ENCODE results near the gene ACTN2. TPM values are rescaled to one million over a fixed set of nuclear protein-coding genes. Genes with fewer than 3 reads are reported as not detected.

Gene ACTN2
- total RNA-seq, 1 donor from 2014 or later: 660 TPM

- no peaks in the 10 kb centered on the region for H3K9me3 ChIP-seq (ENCODE audit: control insufficient read depth in 3 of 3, low read length in 3 of 3)
- H3K4me1 ChIP-seq (ENCODE audit: control insufficient read depth in 3 of 3, insufficient read depth in 3 of 3, low read length in 3 of 3): peaks cover 7 to 43% (median 22%) of the 10 kb centered on the region in 3 donors
- no peak overlapping the region for H3K4me3 ChIP-seq (ENCODE audit: low read length in 3 of 3)
- H3K9ac ChIP-seq (ENCODE audit: low read depth in 1 of 3, low read length in 3 of 3): no peak overlapping the region
- H3K27ac ChIP-seq (ENCODE audit: low read depth, low read length): no peak overlapping the region
- H3K36me3 ChIP-seq (ENCODE audit: control insufficient read depth in 3 of 3, insufficient read depth in 3 of 3, low read length in 3 of 3): peaks cover 0 to 11% (median 8%) of the 10 kb centered on the region in 3 donors
- H3K27me3 ChIP-seq (ENCODE audit: control insufficient read depth in 3 of 3, insufficient read depth in 3 of 3, low read length in 3 of 3): no peaks in the 10 kb centered on the region
Observed at GRCh38 chr1:236800623-236801022, 114.3 kb downstream of the ACTN2 start.

- H3K9me3 ChIP-seq (ENCODE audit: control insufficient read depth in 3 of 3, low read length in 3 of 3): no peaks in the 10 kb centered on the region
- H3K4me1 ChIP-seq (ENCODE audit: control insufficient read depth in 3 of 3, insufficient read depth in 3 of 3, low read length in 3 of 3): peaks cover 7 to 37% (median 11%) of the 10 kb centered on the region in 3 donors
Observed at GRCh38 chr1:236802264-236802663, 116.0 kb downstream of the ACTN2 start.

DNA sequence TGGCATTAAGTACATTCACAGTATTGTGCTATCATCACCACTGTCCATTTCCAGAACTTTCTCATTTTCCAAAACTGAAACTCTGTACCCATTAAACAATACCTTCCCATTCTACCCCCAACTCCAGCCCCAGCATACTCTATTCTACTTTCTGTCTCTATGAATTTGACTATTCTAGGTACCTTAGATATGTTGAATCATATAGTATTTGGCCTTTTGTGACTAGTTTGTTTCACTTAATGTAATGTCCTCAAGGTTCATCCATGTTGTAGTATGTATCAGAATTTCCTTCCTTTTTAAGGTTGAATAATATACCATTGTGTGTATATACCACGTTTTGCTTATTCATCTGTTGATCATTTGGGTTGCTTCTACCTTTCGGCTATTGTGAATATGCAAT lies 120.3 kb downstream of the ACTN2 start:
- H3K9me3 ChIP-seq (ENCODE audit: control insufficient read depth in 3 of 3, low read length in 3 of 3): no peaks in the 10 kb centered on the region
- no peaks in the 10 kb centered on the region for H3K27me3 ChIP-seq (ENCODE audit: control insufficient read depth in 3 of 3, insufficient read depth in 3 of 3, low read length in 3 of 3)
- H3K4me3 ChIP-seq (ENCODE audit: low read length in 3 of 3): no peak overlapping the region
- peaks cover 6 to 32% (median 29%) of the 10 kb centered on the region in 3 donors for H3K36me3 ChIP-seq (ENCODE audit: control insufficient read depth in 3 of 3, insufficient read depth in 3 of 3, low read length in 3 of 3)
- H3K9ac ChIP-seq (ENCODE audit: low read depth in 1 of 3, low read length in 3 of 3): no peak overlapping the region
- H3K4me1 ChIP-seq (ENCODE audit: control insufficient read depth in 3 of 3, insufficient read depth in 3 of 3, low read length in 3 of 3): peaks cover 5 to 26% (median 7%) of the 10 kb centered on the region in 3 donors
- no peak overlapping the region for H3K27ac ChIP-seq (ENCODE audit: low read depth, low read length)

More at GRCh38 chr1:236802264-236802663, 116.0 kb downstream of the ACTN2 start:
- Histone ChIP-seq H3K27ac (ENCODE audit: low read depth, low read length) (no peak overlapping the region), H3K27me3 (ENCODE audit: control insufficient read depth in 3 of 3, insufficient read depth in 3 of 3, low read length in 3 of 3) (no peaks in the 10 kb centered on the region), H3K4me3 (ENCODE audit: low read length in 3 of 3) (no peak overlapping the region), H3K36me3 (ENCODE audit: control insufficient read depth in 3 of 3, insufficient read depth in 3 of 3, low read length in 3 of 3) (peaks cover 3 to 14% (median 14%) of the 10 kb centered on the region in 3 donors), H3K9ac (ENCODE audit: low read depth in 1 of 3, low read length in 3 of 3) (no peak overlapping the region)

GRCh38 chr1:236808005-236808404 lies 121.7 kb downstream of the ACTN2 start:
- Histone ChIP-seq H3K4me3 (ENCODE audit: low read length in 3 of 3) (no peak overlapping the region), H3K27me3 (ENCODE audit: control insufficient read depth in 3 of 3, insufficient read depth in 3 of 3, low read length in 3 of 3) (no peaks in the 10 kb centered on the region), H3K9me3 (ENCODE audit: control insufficient read depth in 3 of 3, low read length in 3 of 3) (no peaks in the 10 kb centered on the region), H3K27ac (ENCODE audit: low read depth, low read length) (no peak overlapping the region), H3K9ac (ENCODE audit: low read depth in 1 of 3, low read length in 3 of 3) (no peak overlapping the region), H3K36me3 (ENCODE audit: control insufficient read depth in 3 of 3, insufficient read depth in 3 of 3, low read length in 3 of 3) (peaks cover 14 to 43% (median 40%) of the 10 kb centered on the region in 3 donors), H3K4me1 (ENCODE audit: control insufficient read depth in 3 of 3, insufficient read depth in 3 of 3, low read length in 3 of 3) (peaks cover 5 to 16% (median 7%) of the 10 kb centered on the region in 3 donors)

DNA sequence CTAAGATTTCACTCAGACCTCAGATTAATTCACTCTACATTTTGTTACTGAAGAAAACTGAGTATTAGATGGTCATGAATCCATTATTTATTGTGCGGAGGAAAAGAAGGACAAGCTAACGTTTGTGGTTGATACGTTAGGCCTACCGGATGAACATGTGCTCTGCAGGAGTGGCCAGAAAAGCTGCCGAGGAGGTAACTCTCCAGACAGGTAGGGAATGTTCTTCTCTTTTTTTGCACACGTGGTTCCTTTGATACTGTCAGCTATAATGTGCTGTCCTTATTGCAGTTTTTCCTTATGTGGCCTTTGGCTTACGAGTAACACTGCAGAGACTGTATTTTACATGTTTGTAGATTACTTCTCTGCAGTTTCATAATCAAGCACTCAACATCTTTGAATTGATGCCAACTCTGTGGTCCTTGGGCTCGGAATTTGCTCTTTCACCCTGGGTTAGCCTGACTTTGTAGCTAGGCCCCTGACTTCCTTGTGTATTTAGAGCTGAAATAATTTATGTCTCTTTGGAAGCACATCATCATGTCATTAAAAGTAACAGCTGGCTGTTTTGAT lies 122.3 kb downstream of the ACTN2 start:
- Histone ChIP-seq H3K36me3 (ENCODE audit: control insufficient read depth in 3 of 3, insufficient read depth in 3 of 3, low read length in 3 of 3) (peaks cover 14 to 45% (median 42%) of the 10 kb centered on the region in 3 donors), H3K27ac (ENCODE audit: low read depth, low read length) (no peak overlapping the region), H3K27me3 (ENCODE audit: control insufficient read depth in 3 of 3, insufficient read depth in 3 of 3, low read length in 3 of 3) (no peaks in the 10 kb centered on the region), H3K9ac (ENCODE audit: low read depth in 1 of 3, low read length in 3 of 3) (no peak overlapping the region), H3K4me3 (ENCODE audit: low read length in 3 of 3) (no peak overlapping the region), H3K9me3 (ENCODE audit: control insufficient read depth in 3 of 3, low read length in 3 of 3) (no peaks in the 10 kb centered on the region), H3K4me1 (ENCODE audit: control insufficient read depth in 3 of 3, insufficient read depth in 3 of 3, low read length in 3 of 3) (peaks cover 5 to 16% (median 7%) of the 10 kb centered on the region in 3 donors)

DNA sequence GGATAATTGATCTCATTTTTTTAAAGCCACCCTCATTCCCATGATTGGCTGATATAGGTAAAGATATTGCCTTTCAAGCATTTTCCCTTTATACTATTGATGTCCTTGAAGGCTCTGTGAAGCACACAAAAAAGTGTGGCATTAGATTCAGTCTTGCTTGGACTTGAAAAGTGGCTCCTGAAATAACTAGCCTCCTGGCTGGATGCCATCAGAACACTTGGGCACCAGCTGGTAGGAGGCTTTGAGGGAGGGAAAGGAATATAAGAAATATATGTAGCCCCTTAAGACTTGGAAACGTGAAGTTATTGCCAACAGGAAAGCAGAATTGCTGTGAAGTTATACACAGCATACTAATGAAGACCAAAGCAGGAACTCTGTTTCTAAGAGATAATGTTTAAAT lies 122.8 kb downstream of the ACTN2 start:
- Histone ChIP-seq H3K27ac (ENCODE audit: low read depth, low read length) (no peak overlapping the region), H3K4me1 (ENCODE audit: control insufficient read depth in 3 of 3, insufficient read depth in 3 of 3, low read length in 3 of 3) (peaks cover 5 to 16% (median 7%) of the 10 kb centered on the region in 3 donors), H3K9ac (ENCODE audit: low read depth in 1 of 3, low read length in 3 of 3) (no peak overlapping the region), H3K4me3 (ENCODE audit: low read length in 3 of 3) (no peak overlapping the region), H3K27me3 (ENCODE audit: control insufficient read depth in 3 of 3, insufficient read depth in 3 of 3, low read length in 3 of 3) (no peaks in the 10 kb centered on the region), H3K9me3 (ENCODE audit: control insufficient read depth in 3 of 3, low read length in 3 of 3) (no peaks in the 10 kb centered on the region), H3K36me3 (ENCODE audit: control insufficient read depth in 3 of 3, insufficient read depth in 3 of 3, low read length in 3 of 3) (peaks cover 14 to 47% (median 37%) of the 10 kb centered on the region in 3 donors)

- Histone ChIP-seq H3K9me3 (ENCODE audit: control insufficient read depth in 3 of 3, low read length in 3 of 3) (no peaks in the 10 kb centered on the region), H3K36me3 (ENCODE audit: control insufficient read depth in 3 of 3, insufficient read depth in 3 of 3, low read length in 3 of 3) (peaks cover 17 to 47% (median 39%) of the 10 kb centered on the region in 3 donors), H3K4me1 (ENCODE audit: control insufficient read depth in 3 of 3, insufficient read depth in 3 of 3, low read length in 3 of 3) (peaks cover 5 to 16% (median 7%) of the 10 kb centered on the region in 3 donors)
Observed at GRCh38 chr1:236810018-236810417, 123.7 kb downstream of the ACTN2 start.

GRCh38 chr1:236812334-236813030 lies 126.2 kb downstream of the ACTN2 start:
- Histone ChIP-seq H3K4me1 (ENCODE audit: control insufficient read depth in 3 of 3, insufficient read depth in 3 of 3, low read length in 3 of 3) (peaks cover 5 to 16% (median 7%) of the 10 kb centered on the region in 3 donors), H3K27ac (ENCODE audit: low read depth, low read length) (no peak overlapping the region), H3K4me3 (ENCODE audit: low read length in 3 of 3) (no peak overlapping the region), H3K9ac (ENCODE audit: low read depth in 1 of 3, low read length in 3 of 3) (no peak overlapping the region), H3K36me3 (ENCODE audit: control insufficient read depth in 3 of 3, insufficient read depth in 3 of 3, low read length in 3 of 3) (peaks cover 26 to 64% (median 48%) of the 10 kb centered on the region in 3 donors), H3K27me3 (ENCODE audit: control insufficient read depth in 3 of 3, insufficient read depth in 3 of 3, low read length in 3 of 3) (no peaks in the 10 kb centered on the region), H3K9me3 (ENCODE audit: control insufficient read depth in 3 of 3, low read length in 3 of 3) (no peaks in the 10 kb centered on the region)

More at GRCh38 chr1:236810018-236810417, 123.7 kb downstream of the ACTN2 start:
- Histone ChIP-seq H3K27ac (ENCODE audit: low read depth, low read length) (no peak overlapping the region), H3K4me3 (ENCODE audit: low read length in 3 of 3) (no peak overlapping the region), H3K9ac (ENCODE audit: low read depth in 1 of 3, low read length in 3 of 3) (no peak overlapping the region), H3K27me3 (ENCODE audit: control insufficient read depth in 3 of 3, insufficient read depth in 3 of 3, low read length in 3 of 3) (no peaks in the 10 kb centered on the region)

Measured in skeletal muscle tissue (tissue), 4 donors.